WERI-Rb-1 (cell line): ENCODE data around the gene AFAP1.

Experiments used
- DNase-seq: peaks from one replicate; pipeline ENCODE4 v3.0.0-alpha.2; 2020
- H3K27ac ChIP-seq: fragments of 250-450 bp; sonication (Bioruptor Pico); 2 replicates; pipeline ENCODE4 v1.5.1; 2020; ENCODE audit warnings: mild to moderate bottlenecking, moderate library complexity
- H3K27me3 ChIP-seq: fragments of 250-450 bp; sonication (Bioruptor Pico); 2 replicates; pipeline ENCODE4 v1.5.1; 2021; ENCODE audit warnings: mild to moderate bottlenecking, low read depth, moderate library complexity; ENCODE audit not compliant: insufficient read depth, severe bottlenecking
- H3K36me3 ChIP-seq: fragments of 250-450 bp; sonication (Bioruptor Pico); 2 replicates; pipeline ENCODE4 v1.5.1; 2020; ENCODE audit warnings: mild to moderate bottlenecking, moderate library complexity
- H3K4me3 ChIP-seq: 2 replicates; pipeline ENCODE4 v1.5.1; 2011; ENCODE audit warnings: low read depth, mild to moderate bottlenecking, control low read depth, low read length
- H3K9me3 ChIP-seq: fragments of 250-450 bp; sonication (Bioruptor Pico); 2 replicates; pipeline ENCODE4 v1.5.1; 2021; ENCODE audit warnings: mild to moderate bottlenecking, moderate library complexity; ENCODE audit not compliant: severe bottlenecking
- CTCF ChIP-seq: IDR thresholded peaks from 2 replicates; pipeline ENCODE4 v1.5.1; 2011; ENCODE audit warnings: low read depth, mild to moderate bottlenecking, control low read depth, inconsistent platforms, low read length

AFAP1 gene

GRCh38 chr4:7855731-7856130 lies 83.9 kb downstream of the AFAP1 start:
- Histone ChIP-seq H3K9me3 (no peaks in the 10 kb centered on the region), H3K4me3 (no peak overlapping the region), H3K27me3 (no peaks in the 10 kb centered on the region), H3K27ac (no peak overlapping the region), H3K36me3 (peaks cover 16% of the 10 kb centered on the region)
- no peak for DNase-seq
- TF ChIP-seq CTCF = no peak

DNA sequence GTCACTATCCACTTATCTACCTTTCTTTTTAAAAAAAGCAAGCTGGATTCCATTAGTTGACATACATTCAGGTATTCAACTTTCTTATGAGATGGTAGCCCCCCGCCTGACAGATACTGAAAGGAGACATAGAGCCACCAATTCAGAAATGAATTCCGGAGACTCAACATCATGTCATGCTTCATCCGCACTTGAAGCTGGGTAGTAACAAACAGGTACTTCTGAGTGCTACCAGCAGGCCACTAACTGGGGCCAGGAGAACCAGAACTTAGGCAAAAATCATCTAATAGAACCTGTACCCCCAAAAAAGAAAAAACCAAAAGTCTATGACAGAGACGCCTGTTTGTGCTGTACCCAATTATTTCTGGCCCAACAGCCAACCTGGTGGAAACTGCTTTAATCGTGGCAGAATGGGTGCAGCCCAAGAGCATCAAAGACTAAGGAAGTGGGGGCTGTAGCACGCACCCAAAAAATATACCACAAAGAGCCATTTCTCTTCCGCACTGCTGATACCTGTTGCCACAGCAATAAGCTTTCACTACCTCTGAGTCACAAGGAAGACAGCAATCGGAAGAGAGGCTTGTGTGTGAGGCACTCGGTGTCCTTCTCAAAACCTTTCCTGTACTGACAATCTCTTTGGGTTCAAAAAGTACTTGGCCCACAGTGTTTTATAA lies 84.8 kb downstream of the AFAP1 start:
- no peak for TF ChIP-seq CTCF
- no peak for DNase-seq
- H3K9me3 ChIP-seq = no peaks in the 10 kb centered on the region
- peaks cover 23% of the 10 kb centered on the region for H3K36me3 ChIP-seq
- no peaks in the 10 kb centered on the region for H3K27me3 ChIP-seq
- H3K4me3 ChIP-seq = no peak overlapping the region
- H3K27ac ChIP-seq = no peak overlapping the region

GRCh38 chr4:7854216-7854615 lies 85.4 kb downstream of the AFAP1 start:
- no peak for TF ChIP-seq CTCF

DNA sequence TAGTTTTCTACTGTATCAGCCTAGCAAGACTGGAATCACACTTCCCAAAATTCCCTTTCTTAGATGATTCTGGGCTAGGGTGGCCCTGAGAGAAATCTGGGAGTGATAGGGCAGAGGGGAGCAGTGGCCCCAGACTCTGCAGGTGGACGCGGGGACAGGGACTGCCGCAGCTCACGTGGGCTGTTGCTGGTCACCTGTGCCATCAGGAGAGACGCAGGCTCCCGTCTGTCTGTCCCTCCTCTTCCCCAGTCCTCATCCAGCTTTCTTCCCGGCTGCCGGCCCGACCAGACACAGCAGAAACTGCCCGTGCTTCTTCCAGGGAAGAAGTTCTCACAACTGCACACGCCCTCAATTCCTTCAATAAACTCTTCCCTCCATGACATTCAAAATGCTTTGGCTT lies 86.4 kb downstream of the AFAP1 start:
- DNase-seq = no peak
- no peak overlapping the region for H3K4me3 ChIP-seq
- H3K36me3 ChIP-seq = peaks cover 29% of the 10 kb centered on the region
- TF ChIP-seq CTCF = no peak
- no peaks in the 10 kb centered on the region for H3K9me3 ChIP-seq
- H3K27ac ChIP-seq = no peak overlapping the region
- no peaks in the 10 kb centered on the region for H3K27me3 ChIP-seq

More at GRCh38 chr4:7854216-7854615, 85.4 kb downstream of the AFAP1 start:
- peaks cover 26% of the 10 kb centered on the region for H3K36me3 ChIP-seq
- no peak overlapping the region for H3K4me3 ChIP-seq
- no peaks in the 10 kb centered on the region for H3K9me3 ChIP-seq
- DNase-seq = no peak
- H3K27ac ChIP-seq = no peak overlapping the region
- no peaks in the 10 kb centered on the region for H3K27me3 ChIP-seq

GRCh38 chr4:7852568-7853185 lies 87.0 kb downstream of the AFAP1 start:
- no peaks in the 10 kb centered on the region for H3K9me3 ChIP-seq
- no peak for DNase-seq
- peaks cover 29% of the 10 kb centered on the region for H3K36me3 ChIP-seq
- TF ChIP-seq CTCF = no peak
- H3K27ac ChIP-seq = no peak overlapping the region
- no peak overlapping the region for H3K4me3 ChIP-seq
- no peaks in the 10 kb centered on the region for H3K27me3 ChIP-seq
